ENCODE results near the gene RGS6.

The RGS6 gene

GRCh38 chr14:72172049-72172448 is 239.8 kb downstream of the RGS6 start:
- DNase-seq: no peak

GRCh38 chr14:72172597-72172996 is 240.4 kb downstream of the RGS6 start:
- DNase-seq: no peak

- no peak for DNase-seq
Measured at GRCh38 chr14:72173038-72173720, 240.9 kb downstream of the RGS6 start.

- DNase-seq: no peak
Measured at GRCh38 chr14:72177251-72177650, 245.0 kb downstream of the RGS6 start.

GRCh38 chr14:72178517-72178916 is 246.3 kb downstream of the RGS6 start:
- DNase-seq: no peak

- no peak for DNase-seq
Measured at GRCh38 chr14:72182708-72183432, 250.6 kb downstream of the RGS6 start.

GRCh38 chr14:72183631-72184030 is 251.4 kb downstream of the RGS6 start:
- no peak for DNase-seq

- no peak for DNase-seq
Measured at GRCh38 chr14:72186523-72186922, 254.3 kb downstream of the RGS6 start.

- no peak for DNase-seq
Measured at GRCh38 chr14:72196237-72197015, 264.2 kb downstream of the RGS6 start.

- no peak for DNase-seq
Measured at GRCh38 chr14:72201645-72202044, 269.4 kb downstream of the RGS6 start.

GRCh38 chr14:72213424-72213823 is 281.2 kb downstream of the RGS6 start:
- DNase-seq: no peak

- no peak for DNase-seq
Measured at GRCh38 chr14:72215080-72215479, 282.9 kb downstream of the RGS6 start.

GRCh38 chr14:72217135-72217534 is 284.9 kb downstream of the RGS6 start:
- DNase-seq: no peak

- no peak for DNase-seq
Measured at GRCh38 chr14:72222046-72222445, 289.8 kb downstream of the RGS6 start.

- no peak for DNase-seq
Measured at GRCh38 chr14:72236629-72237028, 304.4 kb downstream of the RGS6 start.

- no peak for DNase-seq
Measured at GRCh38 chr14:72237722-72238666, 305.8 kb downstream of the RGS6 start.

- DNase-seq: no peak
Measured at GRCh38 chr14:72243309-72244293, 311.4 kb downstream of the RGS6 start.

GRCh38 chr14:72247896-72248465 is 315.8 kb downstream of the RGS6 start:
- DNase-seq: no peak

GRCh38 chr14:72253503-72253902 is 321.3 kb downstream of the RGS6 start:
- DNase-seq: no peak

- no peak for DNase-seq
Measured at GRCh38 chr14:72254202-72254936, 322.1 kb downstream of the RGS6 start.

All from AML-193 (cell line).